DMS 273 (cell line): ENCODE data around the gene LRRC28.
A peak's percentile ranks its signal among the peaks of the same experiment; 100 is the strongest.

ENCODE experiments used
- DNase-seq: peaks from one replicate; lab custom pipeline; 2025; ENCODE audit not compliant: unreplicated experiment; lab: John Stamatoyannopoulos, UW

Gene LRRC28

GRCh38 chr15:99305761-99306505 is 54.7 kb downstream of the LRRC28 start:
- DNase-seq, result peak; percentile 93

GRCh38 chr15:99306694-99307338 is 55.5 kb downstream of the LRRC28 start:
- DNase-seq, result peak; percentile 84

GRCh38 chr15:99307735-99308134 is 56.5 kb downstream of the LRRC28 start:
- no peak for DNase-seq

- DNase-seq, result no peak
Observed at GRCh38 chr15:99310745-99311144, 59.5 kb downstream of the LRRC28 start.

- DNase-seq, result no peak
Observed at GRCh38 chr15:99312228-99312627, 60.9 kb downstream of the LRRC28 start.

- DNase-seq, result no peak
Observed at GRCh38 chr15:99312794-99313193, 61.5 kb downstream of the LRRC28 start.

GRCh38 chr15:99315636-99316035 is 64.4 kb downstream of the LRRC28 start:
- DNase-seq, result no peak

GRCh38 chr15:99320374-99321215 is 69.3 kb downstream of the LRRC28 start:
- peak; percentile 5 for DNase-seq

GRCh38 chr15:99321468-99321867 is 70.2 kb downstream of the LRRC28 start:
- no peak for DNase-seq

- no peak for DNase-seq
Observed at GRCh38 chr15:99322643-99323405, 71.5 kb downstream of the LRRC28 start.

- DNase-seq, result no peak
Observed at GRCh38 chr15:99324082-99324620, 72.9 kb downstream of the LRRC28 start.

- DNase-seq, result no peak
Observed at GRCh38 chr15:99324700-99325099, 73.4 kb downstream of the LRRC28 start.

GRCh38 chr15:99326235-99326634 is 75.0 kb downstream of the LRRC28 start:
- DNase-seq, result no peak

GRCh38 chr15:99328106-99329072 is 77.1 kb downstream of the LRRC28 start:
- DNase-seq, result no peak

- DNase-seq, result no peak
Observed at GRCh38 chr15:99331381-99331780, 80.1 kb downstream of the LRRC28 start.

GRCh38 chr15:99333413-99333812 is 82.1 kb downstream of the LRRC28 start:
- no peak for DNase-seq

- DNase-seq, result no peak
Observed at GRCh38 chr15:99333981-99334380, 82.7 kb downstream of the LRRC28 start.

GRCh38 chr15:99335508-99335907 is 84.2 kb downstream of the LRRC28 start:
- no peak for DNase-seq

GRCh38 chr15:99336794-99337193 is 85.5 kb downstream of the LRRC28 start:
- DNase-seq, result no peak

- no peak for DNase-seq
Observed at GRCh38 chr15:99340347-99340746, 89.1 kb downstream of the LRRC28 start.
